ENCODE data around the gene UTS2B. TPM values are rescaled to one million over a fixed set of nuclear protein-coding genes. Genes with fewer than 3 reads are reported as not detected.
A peak's percentile ranks its signal among the peaks of the same experiment; 100 is the strongest.

Gene UTS2B
- total and polyA plus RNA-seq, 2 of the 13 experiments (the other 11 are each of a cell fraction or from before 2014, with no cell fraction given), result 0.03 to 0.46 TPM

DNA sequence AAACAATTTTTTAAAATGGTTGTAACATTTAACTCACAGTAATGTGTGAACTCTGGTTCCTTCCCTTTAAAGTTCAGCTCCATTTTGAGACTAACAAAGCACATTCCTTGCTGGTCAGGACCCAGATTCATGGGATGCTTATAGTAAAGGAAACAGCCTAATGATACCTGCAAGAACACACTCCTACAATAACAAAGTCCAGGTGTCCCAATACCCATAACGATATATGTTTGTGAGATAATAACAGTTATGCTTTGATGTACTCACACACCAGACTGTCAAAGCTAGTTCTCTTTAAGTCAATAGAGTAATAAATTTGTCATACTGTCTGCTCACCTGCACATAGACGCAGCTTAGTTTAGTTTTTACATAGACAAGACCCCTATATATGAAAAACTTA, 17.0 kb downstream of the UTS2B start:
- no peaks in the 10 kb centered on the region for H4K20me1 ChIP-seq (ENCODE audit: insufficient read depth, low read length)
- no peak overlapping the region for H3K4me2 ChIP-seq (ENCODE audit: low read depth, low read length)
- no TSS peak for BruUV-seq (replicated peaks)
- no peaks in the 10 kb centered on the region for H3K27me3 ChIP-seq (ENCODE audit: control insufficient read depth in 1 of 2, insufficient read depth in 2 of 2, low read length in 2 of 2)
- no peaks in the 10 kb centered on the region for H3K36me3 ChIP-seq (replicated peaks in 1 of 2; ENCODE audit: control insufficient read depth in 1 of 2, insufficient read depth in 2 of 2, low read length in 2 of 2)
- no peak overlapping the region for H3K4me3 ChIP-seq (replicated peaks in 1 of 3; ENCODE audit: insufficient read depth in 1 of 3, low read depth in 2 of 3, low read length in 3 of 3)
- no peak overlapping the region for H3K9ac ChIP-seq (ENCODE audit: insufficient read depth, low read depth, low read length)
- peak; percentile 14; the same call in 2 of the 3 replicates for ATAC-seq
- POLR2A ChIA-PET, result no interaction called here
- 2% methylated on average over 2 of the region's 2 CpGs for WGBS (ENCODE audit: low lambda C conversion rate)
- DNase-seq (ENCODE audit: low spot score), result no peak
- no peaks in the 10 kb centered on the region for H3K9me3 ChIP-seq (ENCODE audit: low read length)
- no peaks in the 10 kb centered on the region for H3K79me2 ChIP-seq (ENCODE audit: insufficient read depth, low read length)
- intact Hi-C loops (cut with micrococcal nuclease; ENCODE audit: unreplicated experiment), result no loop called here
- CTCF ChIA-PET (ENCODE audit: low intra/inter-chr PET ratio, low total read pairs), result no interaction called here
- H3K27ac ChIP-seq (ENCODE audit: extremely low read length, insufficient read depth, low read length), result no peak overlapping the region
- no peak overlapping the region for H2AFZ ChIP-seq (ENCODE audit: low read length)
- in situ Hi-C loops (cut with HindIII; ENCODE audit: extremely low pct_ligation_motif_present, low pct_unique_long_range_greater_than_20kb), result no loop called here
- no peak for FAIRE-seq
- H3K4me1 ChIP-seq (ENCODE audit: insufficient read depth, low read length), result peaks cover 21% of the 10 kb centered on the region
- TF ChIP-seq NR1H2 (CRISPR knock-in tag; IDR thresholded peaks at IDR 0.05; ENCODE audit: borderline replicate concordance, low read depth), result no peak
- no peak for TF ChIP-seq HNF4A (CRISPR knock-in tag; IDR thresholded peaks at IDR 0.05)
- no peak for TF ChIP-seq ZNF382 (CRISPR knock-in tag; IDR thresholded peaks at IDR 0.05; ENCODE audit: borderline replicate concordance)
- no peak for TF ChIP-seq ZNF543 (CRISPR knock-in tag; IDR thresholded peaks at IDR 0.05)
- TF ChIP-seq ZNF644 (CRISPR knock-in tag; IDR thresholded peaks at IDR 0.05; ENCODE audit: low read depth), result no peak
- TF ChIP-seq ZBTB21 (CRISPR knock-in tag; IDR thresholded peaks at IDR 0.05), result no peak
- TF ChIP-seq ZBTB10 (CRISPR knock-in tag; IDR thresholded peaks at IDR 0.05; ENCODE audit: borderline replicate concordance), result no peak
- TF ChIP-seq TCF12 (IDR thresholded peaks at IDR 0.05), result no peak
- TF ChIP-seq TCF12 (CRISPR knock-in tag; IDR thresholded peaks at IDR 0.05), result no peak
- TF ChIP-seq PHF8 (CRISPR knock-in tag; IDR thresholded peaks at IDR 0.05), result no peak
- TF ChIP-seq, protein P1, sequence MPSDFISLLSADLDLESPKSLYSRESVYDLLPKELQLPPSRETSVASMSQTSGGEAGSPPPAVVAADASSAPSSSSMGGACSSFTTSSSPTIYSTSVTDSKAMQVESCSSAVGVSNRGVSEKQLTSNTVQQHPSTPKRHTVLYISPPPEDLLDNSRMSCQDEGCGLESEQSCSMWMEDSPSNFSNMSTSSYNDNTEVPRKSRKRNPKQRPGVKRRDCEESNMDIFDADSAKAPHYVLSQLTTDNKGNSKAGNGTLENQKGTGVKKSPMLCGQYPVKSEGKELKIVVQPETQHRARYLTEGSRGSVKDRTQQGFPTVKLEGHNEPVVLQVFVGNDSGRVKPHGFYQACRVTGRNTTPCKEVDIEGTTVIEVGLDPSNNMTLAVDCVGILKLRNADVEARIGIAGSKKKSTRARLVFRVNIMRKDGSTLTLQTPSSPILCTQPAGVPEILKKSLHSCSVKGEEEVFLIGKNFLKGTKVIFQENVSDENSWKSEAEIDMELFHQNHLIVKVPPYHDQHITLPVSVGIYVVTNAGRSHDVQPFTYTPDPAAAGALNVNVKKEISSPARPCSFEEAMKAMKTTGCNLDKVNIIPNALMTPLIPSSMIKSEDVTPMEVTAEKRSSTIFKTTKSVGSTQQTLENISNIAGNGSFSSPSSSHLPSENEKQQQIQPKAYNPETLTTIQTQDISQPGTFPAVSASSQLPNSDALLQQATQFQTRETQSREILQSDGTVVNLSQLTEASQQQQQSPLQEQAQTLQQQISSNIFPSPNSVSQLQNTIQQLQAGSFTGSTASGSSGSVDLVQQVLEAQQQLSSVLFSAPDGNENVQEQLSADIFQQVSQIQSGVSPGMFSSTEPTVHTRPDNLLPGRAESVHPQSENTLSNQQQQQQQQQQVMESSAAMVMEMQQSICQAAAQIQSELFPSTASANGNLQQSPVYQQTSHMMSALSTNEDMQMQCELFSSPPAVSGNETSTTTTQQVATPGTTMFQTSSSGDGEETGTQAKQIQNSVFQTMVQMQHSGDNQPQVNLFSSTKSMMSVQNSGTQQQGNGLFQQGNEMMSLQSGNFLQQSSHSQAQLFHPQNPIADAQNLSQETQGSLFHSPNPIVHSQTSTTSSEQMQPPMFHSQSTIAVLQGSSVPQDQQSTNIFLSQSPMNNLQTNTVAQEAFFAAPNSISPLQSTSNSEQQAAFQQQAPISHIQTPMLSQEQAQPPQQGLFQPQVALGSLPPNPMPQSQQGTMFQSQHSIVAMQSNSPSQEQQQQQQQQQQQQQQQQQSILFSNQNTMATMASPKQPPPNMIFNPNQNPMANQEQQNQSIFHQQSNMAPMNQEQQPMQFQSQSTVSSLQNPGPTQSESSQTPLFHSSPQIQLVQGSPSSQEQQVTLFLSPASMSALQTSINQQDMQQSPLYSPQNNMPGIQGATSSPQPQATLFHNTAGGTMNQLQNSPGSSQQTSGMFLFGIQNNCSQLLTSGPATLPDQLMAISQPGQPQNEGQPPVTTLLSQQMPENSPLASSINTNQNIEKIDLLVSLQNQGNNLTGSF (CRISPR knock-in tag; IDR thresholded peaks at IDR 0.05), result no peak
- no peak for TF ChIP-seq ZNF574 (CRISPR knock-in tag; IDR thresholded peaks at IDR 0.05)
- TF ChIP-seq HDAC2 (CRISPR knock-in tag; IDR thresholded peaks at IDR 0.05), result no peak
- TF ChIP-seq MAZ (IDR thresholded peaks at IDR 0.05; ENCODE audit: borderline replicate concordance, low read depth, low read length), result no peak
- no peak for TF ChIP-seq MAZ (CRISPR knock-in tag; IDR thresholded peaks at IDR 0.05; ENCODE audit: low read depth)
- no peak for TF ChIP-seq ZNF772 (CRISPR knock-in tag; IDR thresholded peaks at IDR 0.05)
